ENCODE data around the gene MGMT.

MGMT gene

DNA sequence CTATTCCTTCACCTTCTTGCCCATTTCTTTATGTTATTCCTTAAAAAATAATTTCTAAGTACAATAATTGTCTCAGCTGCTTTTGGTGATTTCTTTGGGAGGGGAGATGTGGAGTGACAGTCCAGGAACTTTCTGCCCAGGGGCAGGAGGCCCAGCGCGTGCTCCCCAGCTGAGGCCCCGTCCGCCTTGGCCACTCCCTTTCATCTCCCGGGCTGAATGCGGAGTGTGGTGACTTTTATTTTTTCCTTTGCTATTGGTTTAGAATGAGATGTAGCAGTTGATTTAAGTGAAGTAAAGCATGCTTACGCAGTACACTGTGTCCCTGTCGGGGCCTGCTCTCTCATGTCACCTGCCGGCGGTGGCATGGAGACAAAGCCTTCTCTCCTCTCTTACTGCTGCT is 141.6 kb downstream of the MGMT start:
- DNase-seq (ENCODE audit: extremely low read depth, low read depth): no peak
- TF ChIP-seq, protein P1, sequence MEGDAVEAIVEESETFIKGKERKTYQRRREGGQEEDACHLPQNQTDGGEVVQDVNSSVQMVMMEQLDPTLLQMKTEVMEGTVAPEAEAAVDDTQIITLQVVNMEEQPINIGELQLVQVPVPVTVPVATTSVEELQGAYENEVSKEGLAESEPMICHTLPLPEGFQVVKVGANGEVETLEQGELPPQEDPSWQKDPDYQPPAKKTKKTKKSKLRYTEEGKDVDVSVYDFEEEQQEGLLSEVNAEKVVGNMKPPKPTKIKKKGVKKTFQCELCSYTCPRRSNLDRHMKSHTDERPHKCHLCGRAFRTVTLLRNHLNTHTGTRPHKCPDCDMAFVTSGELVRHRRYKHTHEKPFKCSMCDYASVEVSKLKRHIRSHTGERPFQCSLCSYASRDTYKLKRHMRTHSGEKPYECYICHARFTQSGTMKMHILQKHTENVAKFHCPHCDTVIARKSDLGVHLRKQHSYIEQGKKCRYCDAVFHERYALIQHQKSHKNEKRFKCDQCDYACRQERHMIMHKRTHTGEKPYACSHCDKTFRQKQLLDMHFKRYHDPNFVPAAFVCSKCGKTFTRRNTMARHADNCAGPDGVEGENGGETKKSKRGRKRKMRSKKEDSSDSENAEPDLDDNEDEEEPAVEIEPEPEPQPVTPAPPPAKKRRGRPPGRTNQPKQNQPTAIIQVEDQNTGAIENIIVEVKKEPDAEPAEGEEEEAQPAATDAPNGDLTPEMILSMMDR (IDR thresholded peaks at IDR 0.05; ENCODE audit: low read depth, low read length, missing control alignments): no peak
- H3K4me3 ChIP-seq (replicated peaks; ENCODE audit: low read depth, low read length): no peak overlapping the region

DNA sequence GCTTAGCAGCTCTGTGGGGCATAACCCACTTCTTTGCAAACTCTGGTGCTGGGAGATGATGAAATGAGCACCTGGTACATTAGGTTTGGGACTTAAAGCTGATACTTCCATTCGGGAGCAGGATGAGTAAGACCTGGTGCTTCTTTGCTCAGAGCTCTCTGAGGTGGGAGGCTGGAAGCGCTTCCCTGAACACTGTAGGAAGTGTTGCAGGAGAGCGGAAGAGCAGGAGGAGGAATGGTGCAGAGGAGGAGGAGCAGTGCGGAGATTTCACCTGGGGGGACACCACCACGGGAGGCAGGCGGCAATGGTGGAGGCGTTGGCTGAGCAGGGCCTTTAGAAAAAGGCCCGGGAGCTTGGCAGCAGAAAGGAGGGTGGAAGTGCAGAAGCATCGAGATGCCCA is 142.5 kb downstream of the MGMT start:
- TF ChIP-seq, protein P1 (IDR thresholded peaks at IDR 0.05; ENCODE audit: low read depth, low read length, missing control alignments): no peak
- no peak overlapping the region for H3K4me3 ChIP-seq (replicated peaks; ENCODE audit: low read depth, low read length)
- DNase-seq (ENCODE audit: extremely low read depth, low read depth): no peak

DNA sequence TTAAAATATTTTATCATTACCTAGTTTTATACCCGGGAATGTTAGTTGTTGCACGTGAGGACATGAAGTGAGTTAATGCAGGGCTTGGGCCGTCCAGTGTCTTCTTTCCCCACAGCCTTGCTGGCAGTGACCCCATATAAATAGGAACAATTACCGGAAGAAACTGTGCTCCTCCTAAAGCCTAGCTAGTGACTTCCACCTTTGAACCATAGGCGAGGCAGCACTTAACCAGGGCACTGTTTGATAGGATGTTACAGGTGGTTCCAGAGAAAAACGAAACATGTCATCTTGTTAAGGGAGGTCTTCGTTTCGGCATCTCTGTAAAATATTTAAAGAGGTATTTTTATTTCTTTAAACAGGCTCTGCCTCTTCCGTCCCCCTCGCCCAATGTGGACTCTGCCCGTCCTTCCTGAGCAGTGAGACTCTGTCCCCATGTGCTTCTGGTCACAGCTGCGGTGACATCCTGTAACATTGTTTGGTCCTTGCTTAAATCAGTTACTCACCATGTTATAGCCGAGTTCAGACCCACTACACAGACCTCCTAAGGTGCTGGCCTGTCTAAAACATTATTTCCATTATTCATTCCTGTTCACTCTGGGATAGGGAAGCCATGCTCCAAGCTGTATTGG is 145.6 kb downstream of the MGMT start:
- no peak for DNase-seq (ENCODE audit: extremely low read depth, low read depth)
- H3K4me3 ChIP-seq (replicated peaks; ENCODE audit: low read depth, low read length): no peak overlapping the region
- TF ChIP-seq, protein P1 (IDR thresholded peaks at IDR 0.05; ENCODE audit: low read depth, low read length, missing control alignments): no peak

DNA sequence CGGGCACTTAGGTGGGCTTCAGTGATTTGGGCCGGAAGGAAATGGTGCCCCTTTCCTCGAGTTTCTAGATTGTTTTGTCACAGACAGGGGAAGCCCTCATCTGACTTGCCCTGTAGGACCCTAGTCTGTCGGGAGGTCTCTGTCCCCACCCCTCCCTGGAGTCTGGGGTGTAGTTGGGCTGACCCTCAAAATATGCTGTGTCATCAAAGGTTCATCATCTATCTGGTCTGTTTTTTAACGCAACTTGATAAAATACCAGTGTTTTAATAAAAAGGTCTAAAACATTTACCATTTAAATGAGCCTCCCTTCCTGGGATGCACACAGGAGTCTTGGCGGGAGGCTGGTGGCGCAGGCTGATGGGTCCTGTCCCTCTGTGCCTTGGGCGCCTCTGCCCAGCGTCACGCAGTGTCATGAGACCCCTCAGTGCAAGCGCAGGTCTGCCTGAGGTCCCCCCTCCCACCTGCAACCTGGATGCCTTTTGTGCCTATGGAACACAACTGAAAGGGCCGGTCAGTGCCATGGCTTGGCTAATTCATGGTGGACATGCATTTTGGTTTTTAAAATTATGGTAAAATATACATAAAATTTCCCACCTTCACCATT is 146.4 kb downstream of the MGMT start:
- DNase-seq (ENCODE audit: extremely low read depth, low read depth): no peak
- TF ChIP-seq, protein P1 (IDR thresholded peaks at IDR 0.05; ENCODE audit: low read depth, low read length, missing control alignments): no peak
- no peak overlapping the region for H3K4me3 ChIP-seq (replicated peaks; ENCODE audit: low read depth, low read length)

DNA sequence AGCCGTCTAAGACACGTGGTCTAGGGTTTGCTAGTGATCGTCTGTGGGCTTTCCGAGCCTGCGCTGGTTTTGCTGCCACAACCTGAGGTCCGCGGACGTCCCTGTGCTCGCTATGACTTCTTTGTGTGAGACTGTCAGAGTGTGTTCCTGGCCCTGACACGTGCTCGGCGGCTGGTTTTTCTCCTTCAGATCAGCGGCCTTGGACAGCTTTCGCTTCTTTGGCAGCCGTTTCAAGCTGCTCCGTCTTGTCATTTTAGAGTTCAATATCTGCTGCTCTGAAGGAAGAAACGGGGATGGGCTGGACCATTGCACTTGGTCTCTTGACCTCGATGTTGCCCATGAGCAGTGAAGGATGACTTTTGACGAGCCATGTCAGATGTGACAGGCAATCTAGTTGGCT is 147.3 kb downstream of the MGMT start:
- TF ChIP-seq, protein P1 (IDR thresholded peaks at IDR 0.05; ENCODE audit: low read depth, low read length, missing control alignments): no peak
- no peak overlapping the region for H3K4me3 ChIP-seq (replicated peaks; ENCODE audit: low read depth, low read length)
- no peak for DNase-seq (ENCODE audit: extremely low read depth, low read depth)

DNA sequence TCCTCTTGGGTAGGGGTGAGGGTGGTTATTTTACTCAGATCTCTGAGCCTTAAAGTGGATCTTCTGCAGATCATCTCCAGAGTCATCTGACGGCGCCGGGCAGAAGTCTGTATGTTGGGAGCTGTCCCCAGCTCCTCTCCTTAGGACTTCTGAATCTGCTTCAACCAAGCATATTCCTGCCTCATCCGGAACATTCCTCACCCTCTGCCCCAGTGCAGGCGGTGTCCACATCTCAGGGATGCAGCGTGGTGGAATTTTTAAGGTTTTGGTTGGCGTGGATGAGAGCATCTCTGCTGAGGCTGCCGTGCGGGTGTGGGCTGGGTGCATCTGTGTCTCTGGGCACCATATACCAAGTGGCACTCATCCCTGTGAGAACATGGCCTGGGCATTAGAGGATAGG is 148.3 kb downstream of the MGMT start:
- no peak overlapping the region for H3K4me3 ChIP-seq (replicated peaks; ENCODE audit: low read depth, low read length)
- TF ChIP-seq, protein P1 (IDR thresholded peaks at IDR 0.05; ENCODE audit: low read depth, low read length, missing control alignments): no peak
- no peak for DNase-seq (ENCODE audit: extremely low read depth, low read depth)

All from HFF-Myc (cell line).